Measurements from ENCODE around the gene SORBS2.
"Not testable (repeated sequence)": the region's sequence is repeated elsewhere in the genome, so short reads cannot be mapped to it uniquely, and the experiment has no call there.

SORBS2 gene

GRCh38 chr4:185716141-185716551, 95.8 kb downstream of the SORBS2 start:
- DNase-seq (ENCODE audit: insufficient read length, low spot score) (no peak), FAIRE-seq (no peak)
- TF ChIP-seq SPI1 (IDR thresholded peaks at IDR 0.05; ENCODE audit: low read depth, low read length) (no peak), POU2F2 (IDR thresholded peaks at IDR 0.05; ENCODE audit: low read depth, low read length) (no peak), PAX5 (IDR thresholded peaks at IDR 0.05; ENCODE audit: insufficient read depth, low read length, severe bottlenecking) (no peak), POLR2A (IDR thresholded peaks at IDR 0.05; ENCODE audit: low read depth, low read length) (no peak), TAF1 (IDR thresholded peaks at IDR 0.05; ENCODE audit: low read depth, low read length) (no peak), POLR2AphosphoS5 (IDR thresholded peaks at IDR 0.05; ENCODE audit: low read depth, low read length) (no peak)

GRCh38 chr4:185714524-185714923, 97.5 kb downstream of the SORBS2 start:
- not testable (repeated sequence) for FAIRE-seq; DNase-seq (ENCODE audit: insufficient read length, low spot score)

- TF ChIP-seq SPI1 (IDR thresholded peaks at IDR 0.05; ENCODE audit: low read depth, low read length) = no peak
- TF ChIP-seq POLR2A (IDR thresholded peaks at IDR 0.05; ENCODE audit: low read depth, low read length) = no peak
- no peak for TF ChIP-seq TAF1 (IDR thresholded peaks at IDR 0.05; ENCODE audit: low read depth, low read length)
- no peak for TF ChIP-seq POLR2AphosphoS5 (IDR thresholded peaks at IDR 0.05; ENCODE audit: low read depth, low read length)
- TF ChIP-seq PAX5 (IDR thresholded peaks at IDR 0.05; ENCODE audit: insufficient read depth, low read length, severe bottlenecking) = no peak
- TF ChIP-seq POU2F2 (IDR thresholded peaks at IDR 0.05; ENCODE audit: low read depth, low read length) = no peak
- no peak for FAIRE-seq
Measured at GRCh38 chr4:185713731-185714130, 98.3 kb downstream of the SORBS2 start.

GRCh38 chr4:185713272-185713671, 98.7 kb downstream of the SORBS2 start:
- TF ChIP-seq PAX5 (IDR thresholded peaks at IDR 0.05; ENCODE audit: insufficient read depth, low read length, severe bottlenecking) (no peak), SPI1 (IDR thresholded peaks at IDR 0.05; ENCODE audit: low read depth, low read length) (no peak), TAF1 (IDR thresholded peaks at IDR 0.05; ENCODE audit: low read depth, low read length) (no peak)
- DNase-seq (ENCODE audit: insufficient read length, low spot score) (no peak), FAIRE-seq (no peak)

More at GRCh38 chr4:185713731-185714130, 98.3 kb downstream of the SORBS2 start:
- no peak for DNase-seq (ENCODE audit: insufficient read length, low spot score)

- DNase-seq (ENCODE audit: insufficient read length, low spot score) (no peak), FAIRE-seq (no peak)
- TF ChIP-seq POLR2AphosphoS5 (IDR thresholded peaks at IDR 0.05; ENCODE audit: low read depth, low read length) = no peak
- TF ChIP-seq SPI1 (IDR thresholded peaks at IDR 0.05; ENCODE audit: low read depth, low read length) = no peak
- TF ChIP-seq TAF1 (IDR thresholded peaks at IDR 0.05; ENCODE audit: low read depth, low read length) = no peak
- no peak for TF ChIP-seq POU2F2 (IDR thresholded peaks at IDR 0.05; ENCODE audit: low read depth, low read length)
- TF ChIP-seq POLR2A (IDR thresholded peaks at IDR 0.05; ENCODE audit: low read depth, low read length) = no peak
- TF ChIP-seq PAX5 (IDR thresholded peaks at IDR 0.05; ENCODE audit: insufficient read depth, low read length, severe bottlenecking) = no peak
Measured at GRCh38 chr4:185712350-185713024, 99.5 kb downstream of the SORBS2 start.

- DNase-seq (ENCODE audit: insufficient read length, low spot score) = no peak
- TF ChIP-seq POLR2AphosphoS5 (IDR thresholded peaks at IDR 0.05; ENCODE audit: low read depth, low read length) = no peak
- TF ChIP-seq POU2F2 (IDR thresholded peaks at IDR 0.05; ENCODE audit: low read depth, low read length) = no peak
- no peak for TF ChIP-seq TAF1 (IDR thresholded peaks at IDR 0.05; ENCODE audit: low read depth, low read length)
- no peak for TF ChIP-seq POLR2A (IDR thresholded peaks at IDR 0.05; ENCODE audit: low read depth, low read length)
- no peak for TF ChIP-seq PAX5 (IDR thresholded peaks at IDR 0.05; ENCODE audit: insufficient read depth, low read length, severe bottlenecking)
- FAIRE-seq = no peak
Measured at GRCh38 chr4:185711726-185712125, 100.3 kb downstream of the SORBS2 start.

- FAIRE-seq = no peak
- TF ChIP-seq POU2F2 (IDR thresholded peaks at IDR 0.05; ENCODE audit: low read depth, low read length) (no peak), POLR2A (IDR thresholded peaks at IDR 0.05; ENCODE audit: low read depth, low read length) (no peak), PAX5 (IDR thresholded peaks at IDR 0.05; ENCODE audit: insufficient read depth, low read length, severe bottlenecking) (no peak), SPI1 (IDR thresholded peaks at IDR 0.05; ENCODE audit: low read depth, low read length) (no peak), TAF1 (IDR thresholded peaks at IDR 0.05; ENCODE audit: low read depth, low read length) (no peak), POLR2AphosphoS5 (IDR thresholded peaks at IDR 0.05; ENCODE audit: low read depth, low read length) (no peak)
- no peak for DNase-seq (ENCODE audit: insufficient read length, low spot score)
Measured at GRCh38 chr4:185710487-185710995, 101.5 kb downstream of the SORBS2 start.

- DNase-seq (ENCODE audit: insufficient read length, low spot score) = no peak
- FAIRE-seq = no peak
Measured at GRCh38 chr4:185709802-185710486, 102.0 kb downstream of the SORBS2 start.

GRCh38 chr4:185708348-185708747, 103.6 kb downstream of the SORBS2 start:
- TF ChIP-seq PAX5 (IDR thresholded peaks at IDR 0.05; ENCODE audit: insufficient read depth, low read length, severe bottlenecking) (no peak), TAF1 (IDR thresholded peaks at IDR 0.05; ENCODE audit: low read depth, low read length) (no peak), POU2F2 (IDR thresholded peaks at IDR 0.05; ENCODE audit: low read depth, low read length) (no peak), POLR2AphosphoS5 (IDR thresholded peaks at IDR 0.05; ENCODE audit: low read depth, low read length) (no peak), POLR2A (IDR thresholded peaks at IDR 0.05; ENCODE audit: low read depth, low read length) (no peak), SPI1 (IDR thresholded peaks at IDR 0.05; ENCODE audit: low read depth, low read length) (no peak)
- FAIRE-seq (no peak), DNase-seq (ENCODE audit: insufficient read length, low spot score) (no peak)

More at GRCh38 chr4:185709802-185710486, 102.0 kb downstream of the SORBS2 start:
- TF ChIP-seq POLR2A (IDR thresholded peaks at IDR 0.05; ENCODE audit: low read depth, low read length) = no peak
- no peak for TF ChIP-seq POU2F2 (IDR thresholded peaks at IDR 0.05; ENCODE audit: low read depth, low read length)
- no peak for TF ChIP-seq POLR2AphosphoS5 (IDR thresholded peaks at IDR 0.05; ENCODE audit: low read depth, low read length)
- TF ChIP-seq TAF1 (IDR thresholded peaks at IDR 0.05; ENCODE audit: low read depth, low read length) = no peak
- no peak for TF ChIP-seq PAX5 (IDR thresholded peaks at IDR 0.05; ENCODE audit: insufficient read depth, low read length, severe bottlenecking)
- TF ChIP-seq SPI1 (IDR thresholded peaks at IDR 0.05; ENCODE audit: low read depth, low read length) = no peak

- not testable (repeated sequence) for FAIRE-seq; DNase-seq (ENCODE audit: insufficient read length, low spot score)
Measured at GRCh38 chr4:185707622-185708021, 104.4 kb downstream of the SORBS2 start.

Measured in GM12891 (cell line).